ENCODE measurements around the gene ROR2. TPM values are rescaled to one million over a fixed set of nuclear protein-coding genes. Genes with fewer than 3 reads are reported as not detected.
"Not testable (repeated sequence)": the region's sequence is repeated elsewhere in the genome, so short reads cannot be mapped to it uniquely, and the experiment has no call there.

ROR2 gene
- total RNA-seq, 1 donor from 2014 or later, result 18.6 TPM

GRCh38 chr9:91549177-91549576 is 400.9 kb downstream of the ROR2 start:
- Mint-ChIP-seq H3K9me3 (ENCODE audit: low read depth) (peaks cover 2% of the 10 kb centered on the region), H3K4me1 (ENCODE audit: low read depth) (peaks cover 21% of the 10 kb centered on the region), H3K27ac (ENCODE audit: unreplicated experiment) (no peak overlapping the region), H3K36me3 (ENCODE audit: low read depth) (peaks cover 2% of the 10 kb centered on the region), H3K4me3 (ENCODE audit: unreplicated experiment) (no peak overlapping the region), H3K27me3 (ENCODE audit: low read depth) (no peaks in the 10 kb centered on the region)
- TF ChIP-seq, protein P1, sequence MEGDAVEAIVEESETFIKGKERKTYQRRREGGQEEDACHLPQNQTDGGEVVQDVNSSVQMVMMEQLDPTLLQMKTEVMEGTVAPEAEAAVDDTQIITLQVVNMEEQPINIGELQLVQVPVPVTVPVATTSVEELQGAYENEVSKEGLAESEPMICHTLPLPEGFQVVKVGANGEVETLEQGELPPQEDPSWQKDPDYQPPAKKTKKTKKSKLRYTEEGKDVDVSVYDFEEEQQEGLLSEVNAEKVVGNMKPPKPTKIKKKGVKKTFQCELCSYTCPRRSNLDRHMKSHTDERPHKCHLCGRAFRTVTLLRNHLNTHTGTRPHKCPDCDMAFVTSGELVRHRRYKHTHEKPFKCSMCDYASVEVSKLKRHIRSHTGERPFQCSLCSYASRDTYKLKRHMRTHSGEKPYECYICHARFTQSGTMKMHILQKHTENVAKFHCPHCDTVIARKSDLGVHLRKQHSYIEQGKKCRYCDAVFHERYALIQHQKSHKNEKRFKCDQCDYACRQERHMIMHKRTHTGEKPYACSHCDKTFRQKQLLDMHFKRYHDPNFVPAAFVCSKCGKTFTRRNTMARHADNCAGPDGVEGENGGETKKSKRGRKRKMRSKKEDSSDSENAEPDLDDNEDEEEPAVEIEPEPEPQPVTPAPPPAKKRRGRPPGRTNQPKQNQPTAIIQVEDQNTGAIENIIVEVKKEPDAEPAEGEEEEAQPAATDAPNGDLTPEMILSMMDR (IDR thresholded peaks at IDR 0.05), result no peak
- DNase-seq (ENCODE audit: low spot score), result no peak

DNA sequence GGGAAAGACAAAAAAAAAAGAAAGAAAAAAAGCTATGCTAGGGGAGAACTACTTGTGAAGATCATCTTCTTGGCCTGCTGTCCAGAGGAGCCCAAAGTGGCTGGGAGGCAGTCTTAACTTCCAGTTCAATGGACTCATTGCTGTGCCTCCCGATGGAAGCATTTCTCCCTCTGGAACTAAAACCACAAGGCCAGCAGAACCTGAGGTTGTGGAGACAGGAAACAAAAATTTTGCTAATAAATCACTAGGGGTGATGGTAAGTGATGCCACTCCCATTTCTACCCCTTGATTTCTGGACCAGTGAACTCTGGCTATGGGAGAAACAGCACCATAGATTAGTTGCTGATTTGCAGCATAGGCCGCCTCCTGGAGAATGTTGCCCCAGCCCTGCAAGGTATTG is 402.9 kb downstream of the ROR2 start:
- peaks cover 2% of the 10 kb centered on the region for H3K36me3 Mint-ChIP-seq (ENCODE audit: low read depth)
- no peak overlapping the region for H3K4me3 Mint-ChIP-seq (ENCODE audit: unreplicated experiment)
- TF ChIP-seq, protein P1 (IDR thresholded peaks at IDR 0.05), result no peak
- H3K9me3 Mint-ChIP-seq (ENCODE audit: low read depth), result peaks cover 5% of the 10 kb centered on the region
- DNase-seq (ENCODE audit: low spot score), result no peak
- H3K4me1 Mint-ChIP-seq (ENCODE audit: low read depth), result peaks cover 25% of the 10 kb centered on the region
- H3K27me3 Mint-ChIP-seq (ENCODE audit: low read depth), result no peaks in the 10 kb centered on the region
- peak overlapping the region; percentile 94 for H3K27ac Mint-ChIP-seq (ENCODE audit: unreplicated experiment)

DNA sequence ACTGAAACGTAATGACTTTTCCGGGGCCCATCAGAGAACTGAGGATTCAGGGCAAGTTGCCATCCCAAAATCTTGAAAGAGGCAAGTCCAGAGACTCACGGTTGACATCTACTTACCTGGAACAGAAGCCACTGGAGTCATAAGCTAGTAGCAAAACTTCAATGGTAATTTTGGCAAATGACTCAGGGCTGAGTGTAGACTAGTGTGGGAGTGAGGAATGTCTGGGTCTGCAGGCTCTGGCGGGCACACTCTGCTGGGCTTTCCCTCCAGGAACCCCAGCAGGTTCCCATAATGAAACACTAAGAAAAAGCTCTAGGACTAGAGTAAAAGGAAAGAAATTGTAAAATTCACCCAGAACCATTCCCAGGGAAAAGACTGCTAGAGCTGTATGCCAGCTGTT is 403.5 kb downstream of the ROR2 start:
- Mint-ChIP-seq H3K4me1 (ENCODE audit: low read depth) (peaks cover 29% of the 10 kb centered on the region), H3K27ac (ENCODE audit: unreplicated experiment) (peak overlapping the region; percentile 94), H3K9me3 (ENCODE audit: low read depth) (peaks cover 9% of the 10 kb centered on the region), H3K27me3 (ENCODE audit: low read depth) (no peaks in the 10 kb centered on the region), H3K36me3 (ENCODE audit: low read depth) (peaks cover 2% of the 10 kb centered on the region), H3K4me3 (ENCODE audit: unreplicated experiment) (peak overlapping the region; percentile 10)
- TF ChIP-seq, protein P1 (IDR thresholded peaks at IDR 0.05), result no peak
- DNase-seq (ENCODE audit: low spot score), result no peak

DNA sequence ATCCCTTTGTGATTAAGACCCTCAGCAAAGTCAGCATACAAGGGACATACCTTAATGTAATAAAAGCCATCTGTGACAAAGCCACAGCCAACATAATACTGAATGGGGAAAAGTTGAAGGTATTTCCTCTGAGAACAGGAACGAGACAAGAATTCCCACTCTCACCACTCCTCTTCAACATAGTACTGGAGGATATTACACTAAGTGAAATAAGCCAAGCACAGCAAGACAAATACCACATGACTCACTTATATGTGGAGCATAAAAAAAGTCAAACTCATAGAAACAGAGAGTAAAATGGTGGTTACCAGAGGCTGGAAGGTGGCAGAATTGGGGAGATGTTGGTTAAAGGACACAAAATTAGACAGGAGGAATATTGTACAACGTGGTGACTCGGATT is 408.3 kb downstream of the ROR2 start:
- no peak overlapping the region for H3K4me3 Mint-ChIP-seq (ENCODE audit: unreplicated experiment)
- peaks cover 16% of the 10 kb centered on the region for H3K4me1 Mint-ChIP-seq (ENCODE audit: low read depth)
- H3K27ac Mint-ChIP-seq (ENCODE audit: unreplicated experiment), result peak overlapping the region; percentile 83
- no peak for DNase-seq (ENCODE audit: low spot score)
- H3K9me3 Mint-ChIP-seq (ENCODE audit: low read depth), result peaks cover 24% of the 10 kb centered on the region
- peaks cover 4% of the 10 kb centered on the region for H3K36me3 Mint-ChIP-seq (ENCODE audit: low read depth)
- TF ChIP-seq, protein P1 (IDR thresholded peaks at IDR 0.05), result no peak
- no peaks in the 10 kb centered on the region for H3K27me3 Mint-ChIP-seq (ENCODE audit: low read depth)

DNA sequence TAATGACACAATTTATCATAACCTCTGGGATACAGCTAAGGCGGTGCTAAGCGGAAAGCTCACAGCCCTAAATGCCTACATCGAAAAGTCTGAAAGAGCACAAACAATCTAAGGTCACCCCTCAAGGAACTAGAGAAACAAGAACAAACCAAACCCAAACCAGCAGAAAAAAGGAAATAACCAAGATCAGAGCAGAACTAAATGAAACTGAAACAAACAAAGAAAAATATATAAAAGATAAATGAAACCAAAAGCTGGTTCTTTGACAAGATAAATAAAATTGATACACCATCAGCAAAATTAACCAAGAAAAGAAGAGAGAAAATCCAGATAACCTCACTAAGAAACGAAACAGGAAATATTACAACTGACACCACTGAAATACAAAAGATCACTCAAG is 409.5 kb downstream of the ROR2 start:
- H3K27ac Mint-ChIP-seq (ENCODE audit: unreplicated experiment); H3K4me3 Mint-ChIP-seq (ENCODE audit: unreplicated experiment); H3K36me3 Mint-ChIP-seq (ENCODE audit: low read depth); H3K27me3 Mint-ChIP-seq (ENCODE audit: low read depth); DNase-seq (ENCODE audit: low spot score): not testable (repeated sequence)
- Mint-ChIP-seq H3K9me3 (ENCODE audit: low read depth) (peaks cover 24% of the 10 kb centered on the region), H3K4me1 (ENCODE audit: low read depth) (peaks cover 23% of the 10 kb centered on the region)

GRCh38 chr9:91536211-91536691 is 413.8 kb downstream of the ROR2 start:
- H3K9me3 Mint-ChIP-seq (ENCODE audit: low read depth), result peaks cover 12% of the 10 kb centered on the region
- H3K36me3 Mint-ChIP-seq (ENCODE audit: low read depth), result peaks cover 2% of the 10 kb centered on the region
- peak overlapping the region; percentile 80 for H3K27ac Mint-ChIP-seq (ENCODE audit: unreplicated experiment)
- H3K4me1 Mint-ChIP-seq (ENCODE audit: low read depth), result peaks cover 19% of the 10 kb centered on the region
- H3K27me3 Mint-ChIP-seq (ENCODE audit: low read depth), result no peaks in the 10 kb centered on the region
- TF ChIP-seq, protein P1 (IDR thresholded peaks at IDR 0.05), result no peak
- no peak overlapping the region for H3K4me3 Mint-ChIP-seq (ENCODE audit: unreplicated experiment)
- no peak for DNase-seq (ENCODE audit: low spot score)

All from chondrocyte (in vitro differentiated cells).